ENCODE results near the gene LRRC27. TPM values are rescaled to one million over a fixed set of nuclear protein-coding genes. Genes with fewer than 3 reads are reported as not detected.
A peak's percentile ranks its signal among the peaks of the same experiment; 100 is the strongest.

LRRC27 gene
- polyA plus RNA-seq, 3 donors: 3.6 to 12.8 (median 3.6) TPM

DNA sequence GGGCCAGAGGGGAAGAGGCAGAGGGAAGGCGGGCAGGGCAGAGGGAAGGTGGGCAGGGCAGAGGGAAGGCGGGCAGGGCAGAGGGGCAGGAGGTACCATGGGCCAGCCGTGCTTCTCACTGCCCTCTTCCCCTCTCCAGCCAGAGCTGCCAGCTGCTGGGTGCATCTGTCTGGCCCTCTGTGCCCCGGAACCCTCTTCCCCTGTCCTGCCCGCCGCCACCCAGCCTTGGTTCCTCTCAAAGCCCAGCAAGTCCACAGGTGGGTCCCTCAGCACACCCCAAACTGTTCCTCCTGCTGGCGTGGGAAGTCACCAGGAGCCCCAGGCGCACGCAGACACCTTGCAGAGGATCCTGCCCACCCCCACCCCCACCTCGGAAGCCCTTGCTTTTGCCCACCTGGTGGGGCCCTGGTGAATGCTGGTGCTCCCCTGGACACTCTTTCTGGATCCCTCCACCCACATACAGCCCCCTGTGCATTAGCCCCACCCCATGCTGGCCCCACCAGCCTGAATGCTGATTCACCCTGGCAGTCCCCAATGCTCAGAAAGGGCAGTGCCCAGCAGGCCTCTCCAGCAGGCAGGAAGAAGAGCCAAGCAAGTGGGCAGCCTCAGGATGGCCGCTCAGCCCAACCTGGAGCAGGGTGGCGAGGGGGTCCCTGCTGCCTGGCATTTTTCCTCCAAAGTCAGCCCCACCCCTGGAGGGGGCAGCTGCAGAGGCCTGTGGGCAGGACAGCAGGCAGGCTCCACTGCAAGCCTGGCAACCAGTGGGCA lies 63.1 kb downstream of the LRRC27 start:
- peaks cover 7 to 11% of the 10 kb centered on the region in 2 donors for H3K36me3 Mint-ChIP-seq
- H3K9me3 ChIP-seq (replicated peaks in 1 of 2; ENCODE audit: control insufficient read depth in 1 of 2, insufficient read depth in 1 of 2, low read length in 2 of 2): no peaks in the 10 kb centered on the region
- peak overlapping the region; percentile 65 to 78 for H3K4me3 Mint-ChIP-seq
- TF ChIP-seq, protein P1, sequence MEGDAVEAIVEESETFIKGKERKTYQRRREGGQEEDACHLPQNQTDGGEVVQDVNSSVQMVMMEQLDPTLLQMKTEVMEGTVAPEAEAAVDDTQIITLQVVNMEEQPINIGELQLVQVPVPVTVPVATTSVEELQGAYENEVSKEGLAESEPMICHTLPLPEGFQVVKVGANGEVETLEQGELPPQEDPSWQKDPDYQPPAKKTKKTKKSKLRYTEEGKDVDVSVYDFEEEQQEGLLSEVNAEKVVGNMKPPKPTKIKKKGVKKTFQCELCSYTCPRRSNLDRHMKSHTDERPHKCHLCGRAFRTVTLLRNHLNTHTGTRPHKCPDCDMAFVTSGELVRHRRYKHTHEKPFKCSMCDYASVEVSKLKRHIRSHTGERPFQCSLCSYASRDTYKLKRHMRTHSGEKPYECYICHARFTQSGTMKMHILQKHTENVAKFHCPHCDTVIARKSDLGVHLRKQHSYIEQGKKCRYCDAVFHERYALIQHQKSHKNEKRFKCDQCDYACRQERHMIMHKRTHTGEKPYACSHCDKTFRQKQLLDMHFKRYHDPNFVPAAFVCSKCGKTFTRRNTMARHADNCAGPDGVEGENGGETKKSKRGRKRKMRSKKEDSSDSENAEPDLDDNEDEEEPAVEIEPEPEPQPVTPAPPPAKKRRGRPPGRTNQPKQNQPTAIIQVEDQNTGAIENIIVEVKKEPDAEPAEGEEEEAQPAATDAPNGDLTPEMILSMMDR (IDR thresholded peaks at IDR 0.05): no peak
- H3K27me3 Mint-ChIP-seq (ENCODE audit: low read depth in 3 of 3): peaks cover 5 to 14% (median 12%) of the 10 kb centered on the region in 3 donors
- peak overlapping the region in 2 of 3 experiments; percentile 38 to 76 for H3K4me3 ChIP-seq (replicated peaks in 1 of 3; ENCODE audit: low read depth in 2 of 3, low read length in 3 of 3)
- H3K9me3 Mint-ChIP-seq: peaks cover 0 to 7% (median 0%) of the 10 kb centered on the region in 7 donors
- H3K9ac ChIP-seq (ENCODE audit: insufficient read depth, low read length, poor library complexity, severe bottlenecking): peak overlapping the region; percentile 82
- H3K79me2 ChIP-seq (ENCODE audit: insufficient read depth, low read length): peaks cover 30% of the 10 kb centered on the region
- intact Hi-C loops (cut with micrococcal nuclease): loop anchor here in 1 of 2 donors (5.0 to 10.0 kb wide), 4 partner anchors 37 to 240 kb away; no protein-coding TSS in a partner anchor
- peaks cover 46 to 61% of the 10 kb centered on the region in 2 donors for H3K4me1 ChIP-seq (ENCODE audit: control insufficient read depth in 1 of 2, insufficient read depth in 2 of 2, low read length in 2 of 2)
- H3K4me2 ChIP-seq (replicated peaks; ENCODE audit: extremely low read depth, low read length, poor library complexity, severe bottlenecking): peak overlapping the region; percentile 75
- peak overlapping the region; percentile 46 to 76 for H3K27ac ChIP-seq (ENCODE audit: low read depth in 1 of 2, low read length in 2 of 2)
- H4K20me1 ChIP-seq (ENCODE audit: insufficient read depth, low read length): peaks cover 24% of the 10 kb centered on the region
- 32% methylated on average over 9 of the region's 12 CpGs for WGBS (ENCODE audit: insufficient coverage)
- no peaks in the 10 kb centered on the region for H3K27me3 ChIP-seq (ENCODE audit: control insufficient read depth in 2 of 2, insufficient read depth in 2 of 2, low read length in 2 of 2)
- H3K36me3 ChIP-seq (replicated peaks in 1 of 2; ENCODE audit: control insufficient read depth in 1 of 2, insufficient read depth in 2 of 2, low read length in 2 of 2): no peaks in the 10 kb centered on the region
- peak in 1 of 3 donors; percentile 39 for DNase-seq
- H2AFZ ChIP-seq (ENCODE audit: insufficient read depth, low read depth, low read length, poor library complexity, severe bottlenecking): no peak overlapping the region
- peak overlapping the region in 5 of 7 donors; percentile 12 to 77 (median 50) for H3K27ac Mint-ChIP-seq
- H3K4me1 Mint-ChIP-seq: peaks cover 46% of the 10 kb centered on the region

GRCh38 chr10:132395704-132396493 lies 63.9 kb downstream of the LRRC27 start:
- H3K36me3 ChIP-seq (replicated peaks in 1 of 2; ENCODE audit: control insufficient read depth in 1 of 2, insufficient read depth in 2 of 2, low read length in 2 of 2): no peaks in the 10 kb centered on the region
- peak in 2 of 3 donors; percentile 37 to 47 for DNase-seq
- 5% methylated on average over 71 of the region's 71 CpGs for WGBS (ENCODE audit: insufficient coverage)
- H3K4me2 ChIP-seq (replicated peaks; ENCODE audit: extremely low read depth, low read length, poor library complexity, severe bottlenecking): peak overlapping the region; percentile 75
- Mint-ChIP-seq H3K4me3 (peak overlapping the region; percentile 51 to 65), H3K27ac (peak overlapping the region in 2 of 7 donors; percentile 22 to 63), H3K4me1 (peaks cover 51% of the 10 kb centered on the region), H3K9me3 (peaks cover 0 to 7% (median 0%) of the 10 kb centered on the region in 7 donors), H3K36me3 (peaks cover 7 to 11% of the 10 kb centered on the region in 2 donors), H3K27me3 (ENCODE audit: low read depth in 3 of 3) (peaks cover 5 to 12% (median 10%) of the 10 kb centered on the region in 3 donors)
- H3K4me3 ChIP-seq (replicated peaks in 1 of 3; ENCODE audit: low read depth in 2 of 3, low read length in 3 of 3): peak overlapping the region; percentile 38 to 76 (median 55)
- H3K27me3 ChIP-seq (ENCODE audit: control insufficient read depth in 2 of 2, insufficient read depth in 2 of 2, low read length in 2 of 2): no peaks in the 10 kb centered on the region
- H3K79me2 ChIP-seq (ENCODE audit: insufficient read depth, low read length): peaks cover 38% of the 10 kb centered on the region
- intact Hi-C loops (cut with micrococcal nuclease): loop anchor here in 1 of 2 donors (5.0 to 10.0 kb wide), 3 partner anchors 51 to 239 kb away; no protein-coding TSS in a partner anchor
- peaks cover 54 to 68% of the 10 kb centered on the region in 2 donors for H3K4me1 ChIP-seq (ENCODE audit: control insufficient read depth in 1 of 2, insufficient read depth in 2 of 2, low read length in 2 of 2)
- TF ChIP-seq, protein P1 (IDR thresholded peaks at IDR 0.05): no peak
- H3K9me3 ChIP-seq (replicated peaks in 1 of 2; ENCODE audit: control insufficient read depth in 1 of 2, insufficient read depth in 1 of 2, low read length in 2 of 2): no peaks in the 10 kb centered on the region
- peak overlapping the region; percentile 56 for H2AFZ ChIP-seq (ENCODE audit: insufficient read depth, low read depth, low read length, poor library complexity, severe bottlenecking)
- peak overlapping the region; percentile 82 for H3K9ac ChIP-seq (ENCODE audit: insufficient read depth, low read length, poor library complexity, severe bottlenecking)
- H4K20me1 ChIP-seq (ENCODE audit: insufficient read depth, low read length): peaks cover 31% of the 10 kb centered on the region
- peak overlapping the region; percentile 56 to 76 for H3K27ac ChIP-seq (ENCODE audit: low read depth in 1 of 2, low read length in 2 of 2)
